Measurements from ENCODE around the gene ZNF780A. TPM values are rescaled to one million over a fixed set of nuclear protein-coding genes. Genes with fewer than 3 reads are reported as not detected.

Gene ZNF780A
- total RNA-seq, result 7.0 and 8.7 TPM in 2 replicates

DNA sequence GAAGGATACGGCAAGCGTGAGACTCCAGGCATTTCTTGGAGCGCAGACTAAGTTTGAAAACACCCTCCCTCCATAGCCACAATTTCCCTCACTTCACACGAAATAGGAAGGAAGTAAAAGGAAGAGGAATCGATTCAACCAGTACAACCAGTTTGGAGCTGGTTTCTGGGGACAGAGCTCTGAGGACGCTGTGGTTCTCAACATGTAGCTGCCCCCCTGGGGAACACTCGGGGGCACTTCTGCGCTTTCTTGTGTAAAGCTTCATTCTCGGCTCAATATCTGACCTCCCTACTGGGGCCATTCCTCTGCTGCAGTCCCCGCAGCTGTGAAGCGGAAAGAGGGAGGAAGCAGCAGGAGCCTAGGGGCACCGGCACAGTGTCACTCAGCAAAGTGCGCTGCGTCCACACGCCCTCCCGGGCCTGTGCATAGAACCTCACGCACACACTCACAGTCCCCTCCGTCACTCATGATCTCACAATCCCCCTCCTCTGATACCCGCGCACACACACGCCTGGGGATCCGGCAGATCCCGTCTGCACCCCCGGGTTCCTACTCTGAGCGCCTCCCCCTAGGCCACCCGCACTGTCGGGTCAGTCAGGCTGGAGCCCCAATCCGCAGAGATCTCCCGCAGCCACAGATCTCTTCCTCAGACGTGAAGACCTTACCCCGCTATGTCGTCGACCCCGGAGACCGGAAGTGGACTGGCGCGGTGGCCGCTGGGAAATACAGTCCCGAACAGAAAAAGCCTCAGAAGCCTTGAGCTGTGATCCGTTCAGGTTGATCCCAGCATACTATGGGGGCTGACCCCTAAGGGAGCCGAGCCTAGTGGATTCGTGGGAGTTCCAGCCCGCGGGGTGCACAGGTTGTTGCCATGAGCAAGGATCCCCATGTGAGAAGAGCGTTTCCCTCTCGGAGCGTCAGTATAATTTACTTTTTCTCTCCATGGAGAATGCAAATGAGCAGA is at the start of gene ZNF780A:
ZNF780A (minus strand) TSS at position 703 of the 964 bp plus-strand sequence. CDS start 6,190 bp downstream, outside the sequence.

DNA sequence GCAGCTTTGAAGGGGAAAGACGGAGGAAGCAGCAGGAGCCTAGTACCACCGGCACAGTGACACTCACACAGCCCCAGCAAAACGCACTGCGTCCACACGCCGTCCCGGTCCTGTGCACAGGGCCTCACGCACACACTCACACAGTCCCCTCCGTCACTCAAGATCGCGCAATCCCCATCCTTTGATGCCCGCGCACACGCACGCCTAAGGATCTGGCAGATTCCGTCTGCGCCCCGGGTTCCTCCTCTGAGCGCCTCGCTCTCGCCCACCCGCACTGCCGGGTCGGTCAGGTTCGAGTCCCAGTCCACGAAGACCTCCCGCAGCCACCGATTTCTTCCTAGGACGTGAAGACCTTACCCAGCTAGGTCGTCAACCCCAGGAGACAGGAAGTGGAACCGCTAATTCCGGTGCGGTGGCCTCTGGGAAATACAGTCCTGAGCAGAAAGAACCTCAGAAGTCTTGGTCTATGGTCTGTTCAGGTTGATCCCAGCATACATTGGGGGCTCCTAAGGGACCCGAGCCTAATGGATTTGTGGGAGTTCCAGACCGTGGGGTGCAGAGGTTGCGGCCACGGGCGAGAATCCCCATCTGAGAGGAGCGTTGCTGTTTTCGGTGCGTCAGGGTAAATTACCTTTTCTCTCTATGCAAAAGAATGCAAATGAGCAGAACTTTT is 34.8 kb downstream of the ZNF780A start, which contains the start of gene ZNF780B:
ZNF780B (minus strand) TSS at position 400 of the 673 bp plus-strand sequence. CDS start 5,899 bp downstream, outside the sequence.

Other genes with a start within 250 kb of the ZNF780A start
- gene FBL, start 244.6 kb downstream of the ZNF780A start, total RNA-seq, result 157 and 169 TPM in 2 replicates
- 0.43 and 0.96 TPM in 2 replicates for gene FCGBP, start 156.3 kb downstream of the ZNF780A start, total RNA-seq
- gene PSMC4, start 119.8 kb downstream of the ZNF780A start, total RNA-seq, result 98.9 and 146 TPM in 2 replicates
- gene ZNF546, start 93.9 kb downstream of the ZNF780A start, total RNA-seq, result 0.24 and 1.5 TPM in 2 replicates
- gene ZNF780B, start 34.7 kb downstream of the ZNF780A start, total RNA-seq, result 3.4 and 10.9 TPM in 2 replicates
- 6.2 and 8.0 TPM in 2 replicates for gene MAP3K10, start 100.5 kb upstream of the ZNF780A start, total RNA-seq
- not detected in 2 replicates for gene TTC9B, start 127.4 kb upstream of the ZNF780A start, total RNA-seq
- 0.21 TPM in 1 of 2 replicates, not detected in the other for gene CCNP, start 135.7 kb upstream of the ZNF780A start, total RNA-seq
- gene AKT2, start 194.4 kb upstream of the ZNF780A start, total RNA-seq, result 68.2 and 83.1 TPM in 2 replicates